ENCODE results near the gene PASK. TPM values are rescaled to one million over a fixed set of nuclear protein-coding genes. Genes with fewer than 3 reads are reported as not detected.

The PASK gene
- total and polyA plus RNA-seq, 2 of the 4 experiments (the other 2 are of a cell fraction): 4.1 TPM

- Histone ChIP-seq H2BK5ac (ENCODE audit: low read depth, low read length, poor library complexity, severe bottlenecking) (no peak overlapping the region), H3K23ac (ENCODE audit: low read depth, low read length) (no peak overlapping the region), H3K4me2 (ENCODE audit: low read depth, low read length) (no peak overlapping the region), H3K9ac (ENCODE audit: low read depth, low read length) (no peak overlapping the region), H3K18ac (ENCODE audit: low read depth, low read length) (no peak overlapping the region), H3K56ac (ENCODE audit: extremely low read depth, insufficient read depth, low read length) (no peak overlapping the region), H3K4me3 (ENCODE audit: insufficient read depth, low read depth, low read length) (no peak overlapping the region), H2BK120ac (ENCODE audit: low read depth, low read length) (no peak overlapping the region), H3K27ac (ENCODE audit: insufficient read depth, low read length) (no peak overlapping the region), H3K27me3 (ENCODE audit: control insufficient read depth, insufficient read depth, low read length) (no peaks in the 10 kb centered on the region), H3K79me1 (ENCODE audit: low read depth in 1 of 2, low read length in 2 of 2) (no peaks in the 10 kb centered on the region), H2AK9ac (replicated peaks; ENCODE audit: low read depth, low read length, poor library complexity) (no peak overlapping the region), H3K9me3 (ENCODE audit: control insufficient read depth, insufficient read depth, low read length) (no peaks in the 10 kb centered on the region), H4K91ac (ENCODE audit: insufficient read depth, low read depth, low read length) (no peak overlapping the region), H2BK20ac (ENCODE audit: low read depth, low read length) (no peak overlapping the region), H4K5ac (ENCODE audit: low read depth, low read length) (no peak overlapping the region), H4K20me1 (ENCODE audit: insufficient read depth, low read length) (no peaks in the 10 kb centered on the region), H2AK5ac (ENCODE audit: low read depth, low read length) (no peak overlapping the region), H3K14ac (replicated peaks; ENCODE audit: low read depth, low read length) (no peak overlapping the region), H2AFZ (replicated peaks; ENCODE audit: low read length, poor library complexity) (no peak overlapping the region), H3K36me3 (ENCODE audit: control insufficient read depth, insufficient read depth, low read length) (peaks cover under 1% of the 10 kb centered on the region; the same call in 1 of the 2 replicates), H3K4ac (ENCODE audit: low read depth, low read length) (no peak overlapping the region), H2BK15ac (ENCODE audit: low read depth, low read length) (no peak overlapping the region), H3K4me1 (ENCODE audit: control insufficient read depth, insufficient read depth, low read length) (no peaks in the 10 kb centered on the region), H3K9me1 (ENCODE audit: insufficient read depth, low read length) (no peaks in the 10 kb centered on the region; the same call in 1 of the 2 replicates), H4K8ac (ENCODE audit: low read depth in 2 of 2, low read length in 2 of 2) (no peak overlapping the region)
- DNase-seq (no peak), ATAC-seq (ENCODE audit: low read depth) (no peak)
- ChIA-PET POLR2A (ENCODE audit: unreplicated experiment) (no interaction called here), CTCF (no interaction called here)
- intact Hi-C loops (cut with micrococcal nuclease) (no loop called here), in situ Hi-C loops (cut with MboI; ENCODE audit: low sequenced_read_pairs) (no loop called here), dilution Hi-C loops (cut with HindIII; ENCODE audit: low sequenced_read_pairs, unreplicated experiment) (no loop called here)
- 93% methylated on average over 9 of the region's 14 CpGs; no CpG with 5 or more reads in 1 of the 2 experiments for WGBS, 2 experiments (ENCODE audit: extremely low coverage in 2 of 2, insufficient read length in 1 of 2)
- TF ChIP-seq, protein P1, sequence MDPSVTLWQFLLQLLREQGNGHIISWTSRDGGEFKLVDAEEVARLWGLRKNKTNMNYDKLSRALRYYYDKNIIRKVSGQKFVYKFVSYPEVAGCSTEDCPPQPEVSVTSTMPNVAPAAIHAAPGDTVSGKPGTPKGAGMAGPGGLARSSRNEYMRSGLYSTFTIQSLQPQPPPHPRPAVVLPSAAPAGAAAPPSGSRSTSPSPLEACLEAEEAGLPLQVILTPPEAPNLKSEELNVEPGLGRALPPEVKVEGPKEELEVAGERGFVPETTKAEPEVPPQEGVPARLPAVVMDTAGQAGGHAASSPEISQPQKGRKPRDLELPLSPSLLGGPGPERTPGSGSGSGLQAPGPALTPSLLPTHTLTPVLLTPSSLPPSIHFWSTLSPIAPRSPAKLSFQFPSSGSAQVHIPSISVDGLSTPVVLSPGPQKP (IDR thresholded peaks at IDR 0.05; ENCODE audit: borderline replicate concordance, low read depth, low read length): no peak
- TF ChIP-seq RFX5 (IDR thresholded peaks at IDR 0.05; ENCODE audit: low read depth, low read length): no peak
- TF ChIP-seq SMC3 (IDR thresholded peaks at IDR 0.05; ENCODE audit: low read depth, low read length): no peak
- no peak for TF ChIP-seq BHLHE40 (IDR thresholded peaks at IDR 0.05; ENCODE audit: low read depth, low read length)
- BruUV-seq (replicated peaks): no TSS peak
These were observed 16.5 kb downstream of the PASK start for GRCh38 chr2:241132538-241133435.

Data from IMR-90 (cell line).